Measurements from ENCODE around the gene AGFG1. TPM values are rescaled to one million over a fixed set of nuclear protein-coding genes. Genes with fewer than 3 reads are reported as not detected.

The AGFG1 gene
- total RNA-seq, 1 experiment from 2014 or later = 126 TPM

DNA sequence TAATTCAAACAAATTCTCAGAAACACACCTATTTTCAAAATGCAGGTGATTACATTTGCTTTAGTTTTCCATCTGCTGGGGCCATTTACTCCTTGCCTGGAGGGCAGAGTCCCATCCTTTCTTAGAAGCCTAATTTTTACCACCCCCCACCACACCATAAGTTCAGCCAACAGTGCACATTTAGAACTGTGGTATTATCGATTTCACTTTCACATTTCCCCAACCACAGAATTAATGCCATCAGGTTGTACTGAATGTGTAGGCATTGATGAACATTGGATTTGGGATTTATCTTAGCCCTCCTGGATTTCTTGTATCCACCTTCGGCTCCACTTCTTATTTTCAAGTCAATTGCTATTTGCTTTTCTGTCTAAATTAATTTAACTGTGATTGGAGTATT is 138.2 kb downstream of the AGFG1 start:
- H3K27me3 Mint-ChIP-seq (ENCODE audit: unreplicated experiment) = no peaks in the 10 kb centered on the region
- BruUV-seq (replicated peaks) = no TSS peak
- no peaks in the 10 kb centered on the region for H3K36me3 Mint-ChIP-seq (ENCODE audit: insufficient read depth, unreplicated experiment)
- intact Hi-C loops (cut with micrococcal nuclease; ENCODE audit: unreplicated experiment) = no loop called here
- H3K4me1 Mint-ChIP-seq (ENCODE audit: low read depth, unreplicated experiment) = peaks cover 14% of the 10 kb centered on the region
- TF ChIP-seq, protein P1, sequence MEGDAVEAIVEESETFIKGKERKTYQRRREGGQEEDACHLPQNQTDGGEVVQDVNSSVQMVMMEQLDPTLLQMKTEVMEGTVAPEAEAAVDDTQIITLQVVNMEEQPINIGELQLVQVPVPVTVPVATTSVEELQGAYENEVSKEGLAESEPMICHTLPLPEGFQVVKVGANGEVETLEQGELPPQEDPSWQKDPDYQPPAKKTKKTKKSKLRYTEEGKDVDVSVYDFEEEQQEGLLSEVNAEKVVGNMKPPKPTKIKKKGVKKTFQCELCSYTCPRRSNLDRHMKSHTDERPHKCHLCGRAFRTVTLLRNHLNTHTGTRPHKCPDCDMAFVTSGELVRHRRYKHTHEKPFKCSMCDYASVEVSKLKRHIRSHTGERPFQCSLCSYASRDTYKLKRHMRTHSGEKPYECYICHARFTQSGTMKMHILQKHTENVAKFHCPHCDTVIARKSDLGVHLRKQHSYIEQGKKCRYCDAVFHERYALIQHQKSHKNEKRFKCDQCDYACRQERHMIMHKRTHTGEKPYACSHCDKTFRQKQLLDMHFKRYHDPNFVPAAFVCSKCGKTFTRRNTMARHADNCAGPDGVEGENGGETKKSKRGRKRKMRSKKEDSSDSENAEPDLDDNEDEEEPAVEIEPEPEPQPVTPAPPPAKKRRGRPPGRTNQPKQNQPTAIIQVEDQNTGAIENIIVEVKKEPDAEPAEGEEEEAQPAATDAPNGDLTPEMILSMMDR (IDR thresholded peaks at IDR 0.05; ENCODE audit: unreplicated experiment) = no peak
- no peak for DNase-seq
- no peak overlapping the region for H3K27ac Mint-ChIP-seq (ENCODE audit: unreplicated experiment)
- H3K4me3 Mint-ChIP-seq (ENCODE audit: low read depth, unreplicated experiment) = no peak overlapping the region
- CTCF ChIA-PET = no interaction called here
- no peaks in the 10 kb centered on the region for H3K9me3 Mint-ChIP-seq (ENCODE audit: low read depth, unreplicated experiment)

Small RNA genes within 50 kb of the gene (microRNA-seq; reads per million reads assigned to microRNA genes)
- 1.1 reads per million for gene MIR5703

Other genes with a start within 250 kb of the AGFG1 start
- gene MFF, start 146.9 kb upstream of the AGFG1 start, total RNA-seq (2022) = 72.4 and 82.3 TPM in 2 replicates
- gene TM4SF20, start 92.8 kb upstream of the AGFG1 start, total RNA-seq (2022) = not detected in 2 replicates
- not detected in 2 replicates for gene SCYGR1, start 84.2 kb upstream of the AGFG1 start, total RNA-seq (2022)
- gene SCYGR2, start 126.7 kb downstream of the AGFG1 start, total RNA-seq (2022) = not detected in 2 replicates
- not detected in 2 replicates for gene SCYGR3, start 142.7 kb downstream of the AGFG1 start, total RNA-seq (2022)
- 0.22 TPM in 1 of 2 replicates, not detected in the other for gene SCYGR4, start 145.3 kb downstream of the AGFG1 start, total RNA-seq (2022)
- gene SCYGR5, start 194.6 kb downstream of the AGFG1 start, total RNA-seq (2022) = not detected in 2 replicates
- 63.8 and 82.4 TPM in 2 replicates for gene SLC19A3, start 245.9 kb downstream of the AGFG1 start, total RNA-seq (2022)

Measured in Calu3 (cell line).